Panc1 (cell line): ENCODE data around the gene TLE1. TPM values are rescaled to one million over a fixed set of nuclear protein-coding genes. Genes with fewer than 3 reads are reported as not detected.

Source experiments
- ATAC-seq: fragments of 200-7000 bp; cut with Tn5 transposase; 2 replicates; pipeline ENCODE4 v1.9.1; 2020; ENCODE audit warnings: mild to moderate bottlenecking, moderate library complexity
- BruUV-seq: library from RNA; stranded (reverse); fragments of 400-500 nt; replicated peaks from 2 replicates; lab custom pipeline; 2021; lab: Mats Ljungman, UMichigan
- CTCF ChIA-PET: fragments of 300-600 bp; sonication (Branson Sonifier 250); formaldehyde crosslinking; loops from one replicate; lab custom pipeline; 2022; ENCODE audit warnings: antibody characterized with exemption; lab: Charles Lee
- POLR2A ChIA-PET: fragments of 300-600 bp; sonication (Branson Sonifier 250); formaldehyde crosslinking; loops from one replicate; lab custom pipeline; 2022; ENCODE audit warnings: antibody characterized with exemption; lab: Charles Lee
- DNase-seq: peaks from one replicate; pipeline ENCODE4 v3.0.0-alpha.2; 2010; ENCODE audit warnings: low read depth, low spot score
- H3K27ac ChIP-seq: 2 replicates; pipeline ENCODE4 v1.5.1; 2011; ENCODE audit warnings: mild to moderate bottlenecking, low read length, inconsistent platforms
- H3K27me3 ChIP-seq: fragments of 200-500 bp; sonication (Bioruptor generic); 2 replicates; pipeline ENCODE4 v1.6.0; 2014; ENCODE audit warnings: low read length, inconsistent platforms; ENCODE audit not compliant: control insufficient read depth, insufficient read depth
- H3K36me3 ChIP-seq: fragments of 200-500 bp; sonication (Bioruptor generic); 2 replicates; pipeline ENCODE4 v1.5.1; 2014; ENCODE audit warnings: inconsistent platforms, mild to moderate bottlenecking, low read length, moderate library complexity; ENCODE audit not compliant: control insufficient read depth, insufficient read depth
- H3K4me1 ChIP-seq: 2 replicates; pipeline ENCODE4 v1.5.1; 2011; ENCODE audit warnings: inconsistent platforms, mild to moderate bottlenecking, low read length, moderate library complexity; ENCODE audit not compliant: control insufficient read depth, insufficient read depth
- H3K4me3 ChIP-seq, 2 experiments: 2 replicates each; pipeline ENCODE4 v1.5.1; 2011 to 2012; ENCODE audit warnings: low read depth in 2 of 2, low read length in 2 of 2, mild to moderate bottlenecking in 2 of 2, inconsistent platforms in 1 of 2, moderate library complexity in 1 of 2
- H3K9me3 ChIP-seq: fragments of 200-500 bp; sonication (Bioruptor generic); 2 replicates; pipeline ENCODE4 v1.5.1; 2014; ENCODE audit warnings: low read depth, mild to moderate bottlenecking, inconsistent platforms, low read length, moderate library complexity; ENCODE audit not compliant: control insufficient read depth, insufficient read depth
- POLR2AphosphoS5 ChIP-seq: IDR thresholded peaks from 2 replicates; pipeline ENCODE4 v1.6.1; 2012; ENCODE audit warnings: mild to moderate bottlenecking, low read depth, low read length, moderate library complexity
- SIN3A ChIP-seq: IDR thresholded peaks from 2 replicates; pipeline ENCODE4 v1.6.1; 2012; ENCODE audit warnings: low read depth, mild to moderate bottlenecking, low read length, moderate library complexity, borderline replicate concordance; ENCODE audit not compliant: insufficient read depth
- TCF7L2 ChIP-seq: IDR thresholded peaks from 2 replicates; pipeline ENCODE4 v1.6.1; 2011; ENCODE audit warnings: mild to moderate bottlenecking, low read depth, low read length, inconsistent platforms
- in situ Hi-C: cut with HindIII; loops from 2 replicates; pipeline ENCODE4 v1.10.0; 2016; ENCODE audit warnings: low sequenced_read_pairs, low pct_unique_long_range_greater_than_20kb
- intact Hi-C: fragments of 100-400 bp; cut with micrococcal nuclease; formaldehyde crosslinking; loops from one replicate; pipeline ENCODE4 v1.10.0; 2022; ENCODE audit not compliant: unreplicated experiment
- total RNA-seq: library from RNA; stranded (reverse); gene quantifications from one replicate; pipeline ENCODE4 v1.2.1, GENCODE V29; 2021; ENCODE audit not compliant: unreplicated experiment
- TF ChIP-seq, protein P1 (sequence below), 2 experiments: IDR thresholded peaks; 2 replicates each; pipeline ENCODE4 v1.6.1; 2011 to 2012; ENCODE audit warnings: low read depth in 2 of 2, control low read depth in 1 of 2, low read length in 1 of 2, mild to moderate bottlenecking in 1 of 2, moderate library complexity in 1 of 2; ENCODE audit not compliant: insufficient read depth in 1 of 2
- TF ChIP-seq, protein P2 (sequence below): fragments of 450-650 bp; IDR thresholded peaks from 2 replicates; pipeline ENCODE4 v1.5.1; 2017; ENCODE audit warnings: mild to moderate bottlenecking

TLE1 gene
- total RNA-seq, 1 experiment from 2014 or later = 12.9 TPM

DNA sequence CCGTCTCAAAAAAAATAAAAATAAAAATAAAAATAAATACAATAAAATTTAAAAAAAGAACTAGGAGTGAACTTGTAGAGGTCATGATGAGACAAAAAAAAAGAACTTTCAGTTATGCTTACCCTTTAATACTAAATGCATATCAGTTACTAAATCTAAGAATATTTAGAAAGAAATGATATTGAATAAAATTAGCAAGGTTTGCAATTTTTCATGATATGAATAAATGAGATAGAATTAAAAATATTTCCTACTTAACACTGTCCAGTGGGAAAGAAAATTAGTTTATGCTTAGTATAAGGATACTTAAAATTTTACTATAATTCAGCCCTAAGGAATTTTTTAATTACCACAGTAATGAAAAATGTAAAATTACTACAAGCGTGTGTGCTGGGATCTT, 132.4 kb downstream of the TLE1 start:
- POLR2A ChIA-PET = no interaction called here
- CTCF ChIA-PET = no interaction called here
- Histone ChIP-seq H3K4me1 (no peaks in the 10 kb centered on the region), H3K27ac (no peak overlapping the region), H3K27me3 (no peaks in the 10 kb centered on the region), H3K9me3 (no peaks in the 10 kb centered on the region), H3K4me3 (no peak overlapping the region), H3K36me3 (no peaks in the 10 kb centered on the region)
- TF ChIP-seq TCF7L2 (no peak), SIN3A (no peak), POLR2AphosphoS5 (no peak)
- TF ChIP-seq, protein P1, sequence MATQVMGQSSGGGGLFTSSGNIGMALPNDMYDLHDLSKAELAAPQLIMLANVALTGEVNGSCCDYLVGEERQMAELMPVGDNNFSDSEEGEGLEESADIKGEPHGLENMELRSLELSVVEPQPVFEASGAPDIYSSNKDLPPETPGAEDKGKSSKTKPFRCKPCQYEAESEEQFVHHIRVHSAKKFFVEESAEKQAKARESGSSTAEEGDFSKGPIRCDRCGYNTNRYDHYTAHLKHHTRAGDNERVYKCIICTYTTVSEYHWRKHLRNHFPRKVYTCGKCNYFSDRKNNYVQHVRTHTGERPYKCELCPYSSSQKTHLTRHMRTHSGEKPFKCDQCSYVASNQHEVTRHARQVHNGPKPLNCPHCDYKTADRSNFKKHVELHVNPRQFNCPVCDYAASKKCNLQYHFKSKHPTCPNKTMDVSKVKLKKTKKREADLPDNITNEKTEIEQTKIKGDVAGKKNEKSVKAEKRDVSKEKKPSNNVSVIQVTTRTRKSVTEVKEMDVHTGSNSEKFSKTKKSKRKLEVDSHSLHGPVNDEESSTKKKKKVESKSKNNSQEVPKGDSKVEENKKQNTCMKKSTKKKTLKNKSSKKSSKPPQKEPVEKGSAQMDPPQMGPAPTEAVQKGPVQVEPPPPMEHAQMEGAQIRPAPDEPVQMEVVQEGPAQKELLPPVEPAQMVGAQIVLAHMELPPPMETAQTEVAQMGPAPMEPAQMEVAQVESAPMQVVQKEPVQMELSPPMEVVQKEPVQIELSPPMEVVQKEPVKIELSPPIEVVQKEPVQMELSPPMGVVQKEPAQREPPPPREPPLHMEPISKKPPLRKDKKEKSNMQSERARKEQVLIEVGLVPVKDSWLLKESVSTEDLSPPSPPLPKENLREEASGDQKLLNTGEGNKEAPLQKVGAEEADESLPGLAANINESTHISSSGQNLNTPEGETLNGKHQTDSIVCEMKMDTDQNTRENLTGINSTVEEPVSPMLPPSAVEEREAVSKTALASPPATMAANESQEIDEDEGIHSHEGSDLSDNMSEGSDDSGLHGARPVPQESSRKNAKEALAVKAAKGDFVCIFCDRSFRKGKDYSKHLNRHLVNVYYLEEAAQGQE (IDR thresholded peaks at IDR 0.05; ENCODE audit: insufficient read depth in 1 of 2, low read depth in 2 of 2, low read length in 1 of 2) = no peak
- TF ChIP-seq, protein P2, sequence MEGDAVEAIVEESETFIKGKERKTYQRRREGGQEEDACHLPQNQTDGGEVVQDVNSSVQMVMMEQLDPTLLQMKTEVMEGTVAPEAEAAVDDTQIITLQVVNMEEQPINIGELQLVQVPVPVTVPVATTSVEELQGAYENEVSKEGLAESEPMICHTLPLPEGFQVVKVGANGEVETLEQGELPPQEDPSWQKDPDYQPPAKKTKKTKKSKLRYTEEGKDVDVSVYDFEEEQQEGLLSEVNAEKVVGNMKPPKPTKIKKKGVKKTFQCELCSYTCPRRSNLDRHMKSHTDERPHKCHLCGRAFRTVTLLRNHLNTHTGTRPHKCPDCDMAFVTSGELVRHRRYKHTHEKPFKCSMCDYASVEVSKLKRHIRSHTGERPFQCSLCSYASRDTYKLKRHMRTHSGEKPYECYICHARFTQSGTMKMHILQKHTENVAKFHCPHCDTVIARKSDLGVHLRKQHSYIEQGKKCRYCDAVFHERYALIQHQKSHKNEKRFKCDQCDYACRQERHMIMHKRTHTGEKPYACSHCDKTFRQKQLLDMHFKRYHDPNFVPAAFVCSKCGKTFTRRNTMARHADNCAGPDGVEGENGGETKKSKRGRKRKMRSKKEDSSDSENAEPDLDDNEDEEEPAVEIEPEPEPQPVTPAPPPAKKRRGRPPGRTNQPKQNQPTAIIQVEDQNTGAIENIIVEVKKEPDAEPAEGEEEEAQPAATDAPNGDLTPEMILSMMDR = no peak
- no peak for DNase-seq
- in situ Hi-C loops (no loop called here), intact Hi-C loops (no loop called here)
- BruUV-seq = no TSS peak
- no peak for ATAC-seq

DNA sequence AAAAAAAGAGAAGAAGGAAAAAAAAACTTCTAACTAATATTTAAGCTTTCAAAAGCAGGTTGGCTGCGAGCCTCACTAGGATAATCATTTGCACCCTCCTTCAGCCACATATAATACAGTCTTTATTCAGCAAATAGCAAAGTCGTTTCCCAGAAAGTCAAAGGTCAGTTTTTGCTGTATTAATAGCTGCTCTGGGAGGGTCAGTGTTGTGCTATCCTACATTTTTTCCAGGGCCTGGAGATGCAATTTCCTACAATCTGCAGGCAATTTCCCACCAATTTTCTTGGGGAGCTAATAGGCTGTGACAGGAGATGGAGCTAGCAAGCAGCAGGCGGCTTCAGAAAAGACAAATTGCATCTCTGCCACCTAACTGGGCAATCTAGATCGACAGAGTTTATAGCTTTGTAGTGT, 136.8 kb downstream of the TLE1 start:
- Histone ChIP-seq H3K9me3 (no peaks in the 10 kb centered on the region), H3K36me3 (no peaks in the 10 kb centered on the region), H3K27me3 (no peaks in the 10 kb centered on the region), H3K27ac (no peak overlapping the region), H3K4me1 (no peaks in the 10 kb centered on the region), H3K4me3 (no peak overlapping the region)
- ChIA-PET POLR2A (interaction anchor here (0.6 kb wide), 1 partner anchor 898 kb away, joined by 3 read pairs; no protein-coding TSS in a partner anchor), CTCF (no interaction called here)
- DNase-seq (no peak), ATAC-seq (no peak)
- intact Hi-C loops = no loop called here
- BruUV-seq = no TSS peak
- in situ Hi-C loops = no loop called here
- no peak for TF ChIP-seq POLR2AphosphoS5
- TF ChIP-seq, protein P2 = peak; percentile 29
- TF ChIP-seq TCF7L2 = no peak
